Liver (tissue), 3 donors: ENCODE data around the gene TRA2B.

Source experiments
- ATF3 ChIP-seq: IDR thresholded peaks from 2 replicates; pipeline ENCODE4 v1.6.1; 2016; ENCODE audit warnings: antibody characterized with exemption
- CTCF ChIP-seq: fragments of 150-350 bp; IDR thresholded peaks from 2 replicates; pipeline ENCODE4 v1.5.1; 2017; ENCODE audit warnings: improper control_type of control experiment, low read depth, low read length; ENCODE audit not compliant: missing input control
- GABPA ChIP-seq, 2 donors: IDR thresholded peaks in 1 of 2; conservative IDR thresholded peaks in 1 of 2; 2 replicates each; pipeline ENCODE4 v1.6.1; 2016; ENCODE audit warnings: antibody characterized with exemption in 2 of 2, mild to moderate bottlenecking in 1 of 2, moderate library complexity in 1 of 2
- NR2F2 ChIP-seq: IDR thresholded peaks from 2 replicates; pipeline ENCODE4 v1.6.1; 2016; ENCODE audit warnings: antibody characterized with exemption
- RAD21 ChIP-seq, 2 donors: IDR thresholded peaks; 2 replicates each; pipeline ENCODE4 v1.6.1; 2016; ENCODE audit warnings: antibody characterized with exemption in 2 of 2, mild to moderate bottlenecking in 2 of 2
- SP1 ChIP-seq: IDR thresholded peaks from 2 replicates; pipeline ENCODE4 v1.6.1; 2018; ENCODE audit warnings: antibody characterized with exemption, mild to moderate bottlenecking
- TAF1 ChIP-seq: conservative IDR thresholded peaks from 2 replicates; pipeline ENCODE4 v1.6.1; 2016; ENCODE audit warnings: antibody characterized with exemption, mild to moderate bottlenecking
- TF ChIP-seq, protein P1 (sequence below): IDR thresholded peaks from 2 replicates; pipeline ENCODE4 v1.6.1; 2016; ENCODE audit warnings: antibody characterized with exemption
- donor health status: healthy.
- donor health status: healthy.

- TF ChIP-seq RAD21 (IDR thresholded peaks at IDR 0.05) (no peak), CTCF (no peak), SP1 (no peak), ATF3 (no peak), NR2F2 (no peak), TAF1 (no peak), GABPA (IDR thresholded peaks at IDR 0.05 in 1 of 2, conservative IDR thresholded peaks at IDR 0.05 in 1 of 2) (no peak)
- TF ChIP-seq, protein P1, sequence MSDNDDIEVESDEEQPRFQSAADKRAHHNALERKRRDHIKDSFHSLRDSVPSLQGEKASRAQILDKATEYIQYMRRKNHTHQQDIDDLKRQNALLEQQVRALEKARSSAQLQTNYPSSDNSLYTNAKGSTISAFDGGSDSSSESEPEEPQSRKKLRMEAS = no peak
These were observed 20.8 kb upstream of the TRA2B start for GRCh38 chr3:185958626-185959025.
